ENCODE measurements around the gene GCSAML.
"Not testable (repeated sequence)": the region's sequence is repeated elsewhere in the genome, so short reads cannot be mapped to it uniquely, and the experiment has no call there.

Gene GCSAML

GRCh38 chr1:247548769-247549182 is at the start of gene GCSAML:
Gene GCSAML, plus strand, starts transcription at chr1:247549134. Its CDS starts 58 bp downstream, at chr1:247549192.
- no peak for DNase-seq

- DNase-seq = no peak
These were observed 48.1 kb upstream of the GCSAML start for GRCh38 chr1:247500865-247501264.

GRCh38 chr1:247506831-247507230 is 42.1 kb upstream of the GCSAML start:
- no peak for DNase-seq

- no peak for DNase-seq
These were observed 30.9 kb upstream of the GCSAML start for GRCh38 chr1:247517795-247518612.

- no peak for DNase-seq
These were observed 30.4 kb upstream of the GCSAML start for GRCh38 chr1:247518613-247518891.

- not testable (repeated sequence) for DNase-seq
These were observed 27.0 kb upstream of the GCSAML start for GRCh38 chr1:247521886-247522285.

GRCh38 chr1:247528812-247529474 is 20.0 kb upstream of the GCSAML start:
- no peak for DNase-seq

- DNase-seq = no peak
These were observed 19.1 kb upstream of the GCSAML start for GRCh38 chr1:247529771-247530355.

GRCh38 chr1:247530785-247531184 is 18.1 kb upstream of the GCSAML start:
- no peak for DNase-seq

GRCh38 chr1:247531937-247532336 is 17.0 kb upstream of the GCSAML start:
- no peak for DNase-seq

- no peak for DNase-seq
These were observed 13.5 kb upstream of the GCSAML start for GRCh38 chr1:247535402-247535801.

- DNase-seq = no peak
These were observed 12.6 kb upstream of the GCSAML start, which contains the start of gene OR2C3 for GRCh38 chr1:247536340-247536739. Gene OR2C3, minus strand, starts transcription at chr1:247536440. Its CDS starts 3,929 bp downstream, at chr1:247532511.

- DNase-seq = no peak
These were observed 10.4 kb upstream of the GCSAML start for GRCh38 chr1:247538561-247538960.

GRCh38 chr1:247539215-247539614 is 9.7 kb upstream of the GCSAML start:
- DNase-seq = no peak

GRCh38 chr1:247540581-247540980 is 8.4 kb upstream of the GCSAML start:
- DNase-seq = no peak

- DNase-seq = no peak
These were observed 6.1 kb upstream of the GCSAML start for GRCh38 chr1:247542811-247543210.

GRCh38 chr1:247548092-247548491 is 842 bp upstream of the GCSAML start:
- DNase-seq = no peak

GRCh38 chr1:247551721-247552120 is 2.8 kb downstream of the GCSAML start:
- DNase-seq = no peak

- DNase-seq = no peak
These were observed 3.3 kb downstream of the GCSAML start for GRCh38 chr1:247552231-247552630.

GRCh38 chr1:247557926-247558674 is 9.2 kb downstream of the GCSAML start:
- no peak for DNase-seq

- no peak for DNase-seq
These were observed 12.8 kb downstream of the GCSAML start for GRCh38 chr1:247561711-247562110.

- DNase-seq = no peak
These were observed 13.3 kb downstream of the GCSAML start for GRCh38 chr1:247562198-247562597.

- DNase-seq = no peak
These were observed 25.3 kb downstream of the GCSAML start for GRCh38 chr1:247574236-247574635.

All from activated CD8-positive, alpha-beta memory T cell treated with anti-CD3 and anti-CD28 coated beads, Interleukin-2, amount 50 U/mL, for 48 hours (primary cell).